HTERT RPE-1 (cell line): ENCODE data around the gene CLPTM1.
"Not testable (repeated sequence)": the region's sequence is repeated elsewhere in the genome, so short reads cannot be mapped to it uniquely, and the experiment has no call there.

Experiments used
- in situ Hi-C: fragments of 300-500 bp; cut with MboI; formaldehyde crosslinking; loops from 4 replicates; pipeline ENCODE4 v1.14.3; 2020; ENCODE audit warnings: low sequenced_read_pairs

Gene CLPTM1

GRCh38 chr19:44939668-44940067, 15.5 kb upstream of the CLPTM1 start:
- in situ Hi-C loops, result no loop called here

GRCh38 chr19:44942067-44942571, 13.1 kb upstream of the CLPTM1 start, which contains the start of gene APOC4:
TSS of gene APOC4 (plus strand) at chr19:44942237. CDS start at chr19:44942278, 41 bp downstream.
- in situ Hi-C loops, result no loop called here

- in situ Hi-C loops, result no loop called here
These were observed 11.4 kb upstream of the CLPTM1 start for GRCh38 chr19:44943801-44944249.

- in situ Hi-C loops, result no loop called here
These were observed 8.1 kb upstream of the CLPTM1 start for GRCh38 chr19:44947041-44947581.

GRCh38 chr19:44948237-44948636, 6.9 kb upstream of the CLPTM1 start:
- in situ Hi-C loops, result no loop called here

- in situ Hi-C loops, result no loop called here
These were observed 6.3 kb upstream of the CLPTM1 start for GRCh38 chr19:44948763-44949374.

GRCh38 chr19:44949550-44949949, 5.6 kb upstream of the CLPTM1 start:
- in situ Hi-C loops, result no loop called here

- in situ Hi-C loops, result no loop called here
These were observed 3.7 kb upstream of the CLPTM1 start for GRCh38 chr19:44951179-44952159.

- in situ Hi-C loops, result no loop called here
These were observed 917 bp upstream of the CLPTM1 start for GRCh38 chr19:44954278-44954648.

- in situ Hi-C loops, result no loop called here
These were observed 592 bp downstream of the CLPTM1 start for GRCh38 chr19:44955505-44956439.

- in situ Hi-C loops, result no loop called here
These were observed 2.3 kb downstream of the CLPTM1 start for GRCh38 chr19:44957526-44957925.

- in situ Hi-C loops, result no loop called here
These were observed 2.9 kb downstream of the CLPTM1 start for GRCh38 chr19:44958090-44958489.

GRCh38 chr19:44959691-44960090, 4.5 kb downstream of the CLPTM1 start:
- in situ Hi-C loops, result no loop called here

GRCh38 chr19:44960906-44961728, 5.9 kb downstream of the CLPTM1 start:
- in situ Hi-C loops, result no loop called here

- in situ Hi-C loops, result no loop called here
These were observed 6.6 kb downstream of the CLPTM1 start for GRCh38 chr19:44961821-44962220.

- in situ Hi-C loops, result no loop called here
These were observed 12.9 kb downstream of the CLPTM1 start for GRCh38 chr19:44968118-44968517.

- in situ Hi-C loops, result no loop called here
These were observed 13.5 kb downstream of the CLPTM1 start for GRCh38 chr19:44968670-44969069.

GRCh38 chr19:44969437-44969836, 14.3 kb downstream of the CLPTM1 start:
- in situ Hi-C loops, result no loop called here

- in situ Hi-C loops, result not testable (repeated sequence)
These were observed 16.3 kb downstream of the CLPTM1 start for GRCh38 chr19:44971451-44971850.

GRCh38 chr19:44972802-44973201, 17.6 kb downstream of the CLPTM1 start:
- in situ Hi-C loops, result no loop called here
